ENCODE data around the gene BACH1. TPM values are rescaled to one million over a fixed set of nuclear protein-coding genes. Genes with fewer than 3 reads are reported as not detected.

The BACH1 gene
- total RNA-seq, 1 experiment from 2014 or later: 48.7 TPM

GRCh38 chr21:29307718-29308455 is 9.2 kb downstream of the BACH1 start:
- CTCF ChIA-PET: interaction anchor here (1.0 kb wide), 1 partner anchor 40 kb away, joined by 6 read pairs; no protein-coding TSS in a partner anchor
- Mint-ChIP-seq H3K9me3 (0 out of 2 replicates have a peak, but pooled peaks cover 3% of the 10 kb centered on the region), H3K4me1 (peaks cover 47% of the 10 kb centered on the region), H3K4me3 (no peak overlapping the region), H3K27me3 (ENCODE audit: low read depth) (no peaks in the 10 kb centered on the region), H3K27ac (no peak overlapping the region), H3K36me3 (peaks cover 7% of the 10 kb centered on the region; the same call in 1 of the 2 replicates)
- TF ChIP-seq ATF2 (CRISPR knock-in tag; IDR thresholded peaks at IDR 0.05; ENCODE audit: borderline replicate concordance, low read depth): no peak
- no peak for TF ChIP-seq ZSCAN18 (CRISPR knock-in tag; IDR thresholded peaks at IDR 0.05)
- no peak for TF ChIP-seq KAT7 (CRISPR knock-in tag; IDR thresholded peaks at IDR 0.05; ENCODE audit: borderline replicate concordance)
- no peak for TF ChIP-seq TEAD1 (CRISPR knock-in tag; IDR thresholded peaks at IDR 0.05)
- TF ChIP-seq SOX15 (CRISPR knock-in tag; IDR thresholded peaks at IDR 0.05): no peak
- no peak for TF ChIP-seq NR3C1 (CRISPR knock-in tag; conservative IDR thresholded peaks at IDR 0.05; ENCODE audit: low read depth)
- no peak for TF ChIP-seq PRDM15 (CRISPR knock-in tag; IDR thresholded peaks at IDR 0.05)
- no peak for TF ChIP-seq TCF7 (CRISPR knock-in tag; IDR thresholded peaks at IDR 0.05; ENCODE audit: low read depth)
- no peak for TF ChIP-seq PRRX2 (CRISPR knock-in tag; IDR thresholded peaks at IDR 0.05)
- TF ChIP-seq ERG (CRISPR knock-in tag; IDR thresholded peaks at IDR 0.05): no peak
- TF ChIP-seq E2F4 (CRISPR knock-in tag; IDR thresholded peaks at IDR 0.05; ENCODE audit: borderline replicate concordance, low read depth): no peak
- no peak for TF ChIP-seq CDX4 (CRISPR knock-in tag; IDR thresholded peaks at IDR 0.05; ENCODE audit: borderline replicate concordance)
- no peak for TF ChIP-seq JUN (CRISPR knock-in tag; IDR thresholded peaks at IDR 0.05)
- TF ChIP-seq FOXK1 (CRISPR knock-in tag; IDR thresholded peaks at IDR 0.05): no peak
- TF ChIP-seq E2F1 (CRISPR knock-in tag; IDR thresholded peaks at IDR 0.05): no peak
- TF ChIP-seq ZNF416 (CRISPR knock-in tag; IDR thresholded peaks at IDR 0.05): no peak
- POLR2A ChIA-PET: interaction anchor here (1.0 kb wide), 1 partner anchor 8 kb away, joined by 3 read pairs; no protein-coding TSS in a partner anchor
- ATAC-seq (no peak), DNase-seq (ENCODE audit: low spot score) (no peak)

Measured in WTC11 (cell line).